Measurements from ENCODE around the gene NEDD1. TPM values are rescaled to one million over a fixed set of nuclear protein-coding genes. Genes with fewer than 3 reads are reported as not detected.
A peak's percentile ranks its signal among the peaks of the same experiment; 100 is the strongest.

Gene NEDD1
- total RNA-seq, 4 donors from 2014 or later, result 20.4 to 33.4 (median 24.5) TPM

- Histone ChIP-seq H3K9me3 (no peaks in the 10 kb centered on the region), H3K27ac (peak overlapping the region in 1 of 4 donors; percentile 20), H3K27me3 (no peaks in the 10 kb centered on the region), H3K4me1 (peaks cover 0 to 11% (median 2%) of the 10 kb centered on the region in 4 donors), H3K4me3 (peak overlapping the region; percentile 30 to 67 (median 46)), H3K36me3 (no peaks in the 10 kb centered on the region)
- DNase-seq (ENCODE audit: low spot score in 2 of 2), result no peak
- TF ChIP-seq CTCF (IDR thresholded peaks at IDR 0.05), result peak; percentile 79 to 96 (median 87)
- TF ChIP-seq EP300 (IDR thresholded peaks at IDR 0.05), result no peak
- 1 to 4% methylated on average over 51 to 56 of the region's 56 CpGs for WGBS, 2 donors
Observed at GRCh38 chr12:96985515-96986362, 78.7 kb downstream of the NEDD1 start.

- Histone ChIP-seq H3K27ac (no peak overlapping the region), H3K4me3 (no peak overlapping the region), H3K9me3 (no peaks in the 10 kb centered on the region), H3K4me1 (peaks cover 0 to 11% (median 0%) of the 10 kb centered on the region in 4 donors), H3K36me3 (no peaks in the 10 kb centered on the region), H3K27me3 (no peaks in the 10 kb centered on the region)
- WGBS, 2 donors, result 24 to 44% methylated on average over 2 of the region's 2 CpGs
- TF ChIP-seq CTCF (IDR thresholded peaks at IDR 0.05), result peak; percentile 21 to 42 (median 40)
- TF ChIP-seq EP300 (IDR thresholded peaks at IDR 0.05), result no peak
- no peak for DNase-seq (ENCODE audit: low spot score in 2 of 2)
Observed at GRCh38 chr12:96986883-96987523, 79.9 kb downstream of the NEDD1 start.

GRCh38 chr12:96988919-96989318, 81.9 kb downstream of the NEDD1 start:
- TF ChIP-seq CTCF (IDR thresholded peaks at IDR 0.05) (no peak), EP300 (IDR thresholded peaks at IDR 0.05) (no peak), POLR2A (IDR thresholded peaks at IDR 0.05) (no peak)

GRCh38 chr12:96989916-96990315, 82.9 kb downstream of the NEDD1 start:
- no peak for DNase-seq (ENCODE audit: low spot score in 2 of 2)
- Histone ChIP-seq H3K9me3 (no peaks in the 10 kb centered on the region), H3K27me3 (peaks cover 0 to 4% of the 10 kb centered on the region in 2 donors), H3K27ac (no peak overlapping the region), H3K36me3 (no peaks in the 10 kb centered on the region), H3K4me3 (no peak overlapping the region), H3K4me1 (peaks cover 0 to 11% (median 0%) of the 10 kb centered on the region in 4 donors)
- no peak for TF ChIP-seq POLR2A (IDR thresholded peaks at IDR 0.05)
- no peak for TF ChIP-seq CTCF (IDR thresholded peaks at IDR 0.05)
- TF ChIP-seq EP300 (IDR thresholded peaks at IDR 0.05), result no peak
- WGBS, 2 donors, result 72% methylated on average over 5 of the region's 5 CpGs

More at GRCh38 chr12:96988919-96989318, 81.9 kb downstream of the NEDD1 start:
- no peaks in the 10 kb centered on the region for H3K36me3 ChIP-seq
- no peaks in the 10 kb centered on the region for H3K9me3 ChIP-seq
- 81 to 88% methylated on average over 3 of the region's 3 CpGs for WGBS, 2 donors
- H3K4me3 ChIP-seq, result no peak overlapping the region
- no peak overlapping the region for H3K27ac ChIP-seq
- peaks cover 0 to 11% (median 0%) of the 10 kb centered on the region in 4 donors for H3K4me1 ChIP-seq
- H3K27me3 ChIP-seq, result peaks cover 0 to 4% of the 10 kb centered on the region in 2 donors
- DNase-seq (ENCODE audit: low spot score in 2 of 2), result no peak

GRCh38 chr12:96994900-96995299, 87.8 kb downstream of the NEDD1 start:
- Histone ChIP-seq H3K9me3 (no peaks in the 10 kb centered on the region), H3K4me3 (no peak overlapping the region), H3K27ac (no peak overlapping the region), H3K4me1 (no peaks in the 10 kb centered on the region), H3K36me3 (no peaks in the 10 kb centered on the region), H3K27me3 (peaks cover 0 to 4% of the 10 kb centered on the region in 2 donors)
- DNase-seq (ENCODE audit: low spot score in 2 of 2), result no peak
- TF ChIP-seq POLR2A (IDR thresholded peaks at IDR 0.05) (no peak), EP300 (IDR thresholded peaks at IDR 0.05) (no peak), CTCF (IDR thresholded peaks at IDR 0.05) (no peak)
- WGBS, 2 donors, result 73 to 78% methylated on average over 5 of the region's 5 CpGs
